ENCODE data around the gene DHRS7. TPM values are rescaled to one million over a fixed set of nuclear protein-coding genes. Genes with fewer than 3 reads are reported as not detected.

DHRS7 gene
- total and polyA plus RNA-seq, 2 donors (not counting 3 experiments of a cell fraction or from before 2014, with no cell fraction given), result 28.6 to 29.3 TPM

- peaks cover 0 to 5% of the 10 kb centered on the region in 2 experiments for H3K36me3 ChIP-seq (ENCODE audit: control insufficient read depth in 2 of 2, extremely low read depth in 1 of 2, insufficient read depth in 2 of 2, low read length in 2 of 2)
Measured at GRCh38 chr14:60095781-60096450, 69.3 kb downstream of the DHRS7 start.

GRCh38 chr14:60095231-60095630, 70.0 kb downstream of the DHRS7 start:
- Histone ChIP-seq H3K4me1 (ENCODE audit: control insufficient read depth, extremely low read depth, insufficient read depth, low read length) (peaks cover 25% of the 10 kb centered on the region), H3K4me2 (ENCODE audit: insufficient read depth, low read length) (no peak overlapping the region), H4K20me1 (replicated peaks; ENCODE audit: control insufficient read depth, extremely low read depth, insufficient read depth, low read length) (peaks cover 2% of the 10 kb centered on the region), H3K9me3 (replicated peaks; ENCODE audit: control insufficient read depth, insufficient read depth, low read length) (no peaks in the 10 kb centered on the region), H3K27me3 (ENCODE audit: control insufficient read depth in 2 of 2, insufficient read depth in 2 of 2, low read length in 2 of 2) (no peaks in the 10 kb centered on the region), H2AFZ (ENCODE audit: low read depth, low read length) (no peak overlapping the region), H3K79me2 (ENCODE audit: control insufficient read depth, insufficient read depth, low read length) (peaks cover 77% of the 10 kb centered on the region), H3K4me3 (replicated peaks in 1 of 3; ENCODE audit: insufficient read depth in 1 of 3, low read depth in 1 of 3, low read length in 3 of 3) (no peak overlapping the region), H3K36me3 (ENCODE audit: control insufficient read depth in 2 of 2, extremely low read depth in 1 of 2, insufficient read depth in 2 of 2, low read length in 2 of 2) (peaks cover 0 to 5% of the 10 kb centered on the region in 2 experiments), H3K9me1 (replicated peaks; ENCODE audit: control insufficient read depth, extremely low read depth, insufficient read depth, low read length) (no peaks in the 10 kb centered on the region), H3K27ac (ENCODE audit: insufficient read depth, low read depth, low read length) (no peak overlapping the region), H3K9ac (replicated peaks; ENCODE audit: extremely low read depth, insufficient read depth, low read length) (no peak overlapping the region)
- TF ChIP-seq GATA2 (IDR thresholded peaks at IDR 0.05; ENCODE audit: insufficient read depth, insufficient read length, low read depth, low read length) (no peak), JUN (IDR thresholded peaks at IDR 0.05; ENCODE audit: borderline replicate concordance, insufficient read depth, insufficient read length, low read depth) (no peak), POLR2AphosphoS5 (IDR thresholded peaks at IDR 0.05; ENCODE audit: insufficient read depth, low read depth, low read length) (no peak), MAX (IDR thresholded peaks at IDR 0.05; ENCODE audit: insufficient read depth, insufficient read length) (no peak), CTCF (IDR thresholded peaks at IDR 0.05; ENCODE audit: extremely low read depth in 1 of 2, insufficient read depth in 1 of 2, low read depth in 1 of 2, low read length in 2 of 2) (no peak), FOS (IDR thresholded peaks at IDR 0.05; ENCODE audit: borderline replicate concordance, insufficient read depth, low read length) (no peak), POLR2A (IDR thresholded peaks at IDR 0.05; ENCODE audit: low read depth, low read length) (no peak), MYC (IDR thresholded peaks at IDR 0.05; ENCODE audit: low read depth, low read length) (no peak), EZH2 (IDR thresholded peaks at IDR 0.05; ENCODE audit: borderline replicate concordance, low read depth, low read length, severe bottlenecking) (no peak)
- intact Hi-C loops (cut with micrococcal nuclease), result no loop called here
- FAIRE-seq (no peak), DNase-seq (ENCODE audit: low read depth, low spot score) (no peak)
- CTCF ChIA-PET, result no interaction called here
- dilution Hi-C loops (cut with MboI; ENCODE audit: extremely low pct_ligation_motif_present, low sequenced_read_pairs), result no loop called here
- POLR2A ChIA-PET, result no interaction called here
- no TSS peak for BruUV-seq (replicated peaks)

More at GRCh38 chr14:60095781-60096450, 69.3 kb downstream of the DHRS7 start:
- no peak overlapping the region for H3K9ac ChIP-seq (replicated peaks; ENCODE audit: extremely low read depth, insufficient read depth, low read length)
- no TSS peak for BruUV-seq (replicated peaks)
- no peaks in the 10 kb centered on the region for H3K9me3 ChIP-seq (replicated peaks; ENCODE audit: control insufficient read depth, insufficient read depth, low read length)
- H3K79me2 ChIP-seq (ENCODE audit: control insufficient read depth, insufficient read depth, low read length), result peaks cover 84% of the 10 kb centered on the region
- DNase-seq (ENCODE audit: low read depth, low spot score), result no peak
- peaks cover 2% of the 10 kb centered on the region for H4K20me1 ChIP-seq (replicated peaks; ENCODE audit: control insufficient read depth, extremely low read depth, insufficient read depth, low read length)
- intact Hi-C loops (cut with micrococcal nuclease) (no loop called here), dilution Hi-C loops (cut with MboI; ENCODE audit: extremely low pct_ligation_motif_present, low sequenced_read_pairs) (no loop called here)
- H3K4me1 ChIP-seq (ENCODE audit: control insufficient read depth, extremely low read depth, insufficient read depth, low read length), result peaks cover 20% of the 10 kb centered on the region
- no peak for FAIRE-seq
- H3K9me1 ChIP-seq (replicated peaks; ENCODE audit: control insufficient read depth, extremely low read depth, insufficient read depth, low read length), result no peaks in the 10 kb centered on the region
- no peaks in the 10 kb centered on the region for H3K27me3 ChIP-seq (ENCODE audit: control insufficient read depth in 2 of 2, insufficient read depth in 2 of 2, low read length in 2 of 2)
- POLR2A ChIA-PET, result no interaction called here
- CTCF ChIA-PET, result no interaction called here
- no peak overlapping the region for H3K27ac ChIP-seq (ENCODE audit: insufficient read depth, low read depth, low read length)
- H2AFZ ChIP-seq (ENCODE audit: low read depth, low read length), result no peak overlapping the region
- no peak overlapping the region for H3K4me3 ChIP-seq (replicated peaks in 1 of 3; ENCODE audit: insufficient read depth in 1 of 3, low read depth in 1 of 3, low read length in 3 of 3)
- no peak overlapping the region for H3K4me2 ChIP-seq (ENCODE audit: insufficient read depth, low read length)
- TF ChIP-seq MYC (IDR thresholded peaks at IDR 0.05; ENCODE audit: low read depth, low read length) (no peak), GATA2 (IDR thresholded peaks at IDR 0.05; ENCODE audit: insufficient read depth, insufficient read length, low read depth, low read length) (no peak), EZH2 (IDR thresholded peaks at IDR 0.05; ENCODE audit: borderline replicate concordance, low read depth, low read length, severe bottlenecking) (no peak), POLR2AphosphoS5 (IDR thresholded peaks at IDR 0.05; ENCODE audit: insufficient read depth, low read depth, low read length) (no peak), FOS (IDR thresholded peaks at IDR 0.05; ENCODE audit: borderline replicate concordance, insufficient read depth, low read length) (no peak)
